VCaP (cell line): ENCODE measurements around the gene DSN1.

ENCODE experiments used
- H3K27ac ChIP-seq: fragments of 450-650 bp; 2 replicates; pipeline ENCODE4 v1.5.1; 2017
- TF ChIP-seq, protein P1 (sequence below): fragments of 450-650 bp; conservative IDR thresholded peaks from 2 replicates; pipeline ENCODE4 v1.5.1; 2017; ENCODE audit warnings: mild to moderate bottlenecking, moderate library complexity

DSN1 gene

DNA sequence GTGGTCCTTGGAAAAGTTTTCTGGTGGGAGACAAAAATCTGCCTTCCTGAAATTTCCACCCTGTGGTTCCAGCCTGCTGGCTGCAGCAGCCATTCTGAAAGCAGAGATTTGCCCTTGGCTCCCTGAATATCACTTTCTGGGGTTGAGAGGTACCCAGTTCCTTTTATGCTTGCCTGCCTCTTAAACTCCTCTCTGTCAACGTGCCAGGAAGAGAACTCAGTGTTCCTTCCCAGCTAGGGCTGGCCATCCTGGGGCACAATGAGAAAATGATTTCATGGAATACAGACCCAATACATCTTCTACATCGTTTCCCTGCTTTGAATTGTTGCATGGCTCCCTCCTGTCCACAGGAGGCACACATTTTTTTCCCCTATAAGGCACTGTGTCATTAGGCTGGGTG, 1.6 kb upstream of the DSN1 start:
- peak overlapping the region; percentile 97 for H3K27ac ChIP-seq
- TF ChIP-seq, protein P1, sequence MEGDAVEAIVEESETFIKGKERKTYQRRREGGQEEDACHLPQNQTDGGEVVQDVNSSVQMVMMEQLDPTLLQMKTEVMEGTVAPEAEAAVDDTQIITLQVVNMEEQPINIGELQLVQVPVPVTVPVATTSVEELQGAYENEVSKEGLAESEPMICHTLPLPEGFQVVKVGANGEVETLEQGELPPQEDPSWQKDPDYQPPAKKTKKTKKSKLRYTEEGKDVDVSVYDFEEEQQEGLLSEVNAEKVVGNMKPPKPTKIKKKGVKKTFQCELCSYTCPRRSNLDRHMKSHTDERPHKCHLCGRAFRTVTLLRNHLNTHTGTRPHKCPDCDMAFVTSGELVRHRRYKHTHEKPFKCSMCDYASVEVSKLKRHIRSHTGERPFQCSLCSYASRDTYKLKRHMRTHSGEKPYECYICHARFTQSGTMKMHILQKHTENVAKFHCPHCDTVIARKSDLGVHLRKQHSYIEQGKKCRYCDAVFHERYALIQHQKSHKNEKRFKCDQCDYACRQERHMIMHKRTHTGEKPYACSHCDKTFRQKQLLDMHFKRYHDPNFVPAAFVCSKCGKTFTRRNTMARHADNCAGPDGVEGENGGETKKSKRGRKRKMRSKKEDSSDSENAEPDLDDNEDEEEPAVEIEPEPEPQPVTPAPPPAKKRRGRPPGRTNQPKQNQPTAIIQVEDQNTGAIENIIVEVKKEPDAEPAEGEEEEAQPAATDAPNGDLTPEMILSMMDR = no peak

- TF ChIP-seq, protein P1 = no peak
- H3K27ac ChIP-seq = peak overlapping the region; percentile 97
Measured at GRCh38 chr20:36773107-36773596, 411 bp downstream of the DSN1 start.

DNA sequence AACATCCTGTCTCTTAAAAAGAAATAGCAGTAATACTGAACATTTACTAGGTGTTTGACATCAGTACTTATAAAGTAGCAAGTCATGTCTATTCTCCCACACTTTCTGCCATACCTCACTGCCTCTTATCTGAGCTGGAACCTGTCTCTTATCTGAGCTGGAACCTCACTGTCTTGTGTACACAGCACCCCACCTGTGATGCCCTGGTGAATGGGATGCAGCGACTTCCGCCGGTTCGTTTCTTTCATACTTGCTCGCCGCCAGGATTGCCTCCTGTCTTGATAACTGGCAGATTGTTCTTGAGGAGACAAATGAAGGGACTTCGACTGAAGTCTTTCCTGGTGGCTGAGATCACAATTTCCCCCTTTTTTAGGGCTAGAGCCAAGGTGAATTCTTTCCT, 2.9 kb downstream of the DSN1 start:
- peak overlapping the region; percentile 62 for H3K27ac ChIP-seq
- TF ChIP-seq, protein P1 = no peak

DNA sequence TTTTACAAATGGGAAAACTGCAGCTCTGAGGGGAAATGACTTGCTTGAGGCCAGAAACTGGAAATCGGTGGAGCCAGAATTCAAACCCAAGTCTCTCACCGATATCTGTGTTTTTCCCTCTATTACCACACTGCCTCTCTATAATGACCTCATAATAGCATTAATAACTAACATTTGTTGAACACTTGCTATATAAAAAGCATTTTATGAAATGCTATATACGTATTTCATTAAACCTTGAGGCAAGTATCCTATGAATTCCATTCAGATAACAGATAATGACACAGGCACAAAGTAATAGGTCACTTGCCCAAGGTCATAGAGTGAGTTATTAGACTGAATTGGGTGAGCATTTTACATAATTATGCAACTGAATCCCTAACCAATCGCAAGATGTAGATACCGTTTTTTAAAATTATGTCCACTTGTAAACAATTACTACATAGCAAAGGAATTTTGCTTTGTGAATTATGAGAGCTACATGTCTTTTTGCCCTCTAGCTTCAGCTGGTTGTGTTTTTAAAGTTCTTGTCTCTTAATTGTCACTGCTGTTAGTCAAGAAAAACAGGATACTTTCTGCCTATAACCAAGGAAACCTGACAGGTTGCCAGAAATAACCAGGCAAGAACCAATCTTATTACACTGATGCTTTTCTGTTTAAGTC, 4.7 kb downstream of the DSN1 start:
- TF ChIP-seq, protein P1 = no peak
- H3K27ac ChIP-seq = peak overlapping the region; percentile 62

DNA sequence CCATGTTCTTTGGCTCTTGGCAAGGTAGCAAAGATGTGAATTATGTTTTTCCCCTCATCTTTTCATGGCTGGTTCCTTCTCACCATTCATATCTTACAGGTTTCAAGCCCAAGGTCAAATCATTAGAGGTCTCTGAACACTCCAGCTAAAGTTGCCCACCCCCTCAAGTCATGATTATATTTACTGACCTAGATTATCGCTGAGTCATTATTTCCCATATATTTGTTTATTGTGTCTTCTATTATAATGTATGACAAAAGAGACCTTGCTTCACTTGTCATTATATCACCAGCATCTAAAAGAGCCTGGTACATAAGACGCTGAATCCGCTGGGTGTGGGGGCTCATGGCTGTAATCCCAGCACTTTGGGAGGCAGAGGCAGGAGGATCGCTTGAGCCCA, 12.4 kb downstream of the DSN1 start:
- no peak overlapping the region for H3K27ac ChIP-seq
- TF ChIP-seq, protein P1 = no peak

DNA sequence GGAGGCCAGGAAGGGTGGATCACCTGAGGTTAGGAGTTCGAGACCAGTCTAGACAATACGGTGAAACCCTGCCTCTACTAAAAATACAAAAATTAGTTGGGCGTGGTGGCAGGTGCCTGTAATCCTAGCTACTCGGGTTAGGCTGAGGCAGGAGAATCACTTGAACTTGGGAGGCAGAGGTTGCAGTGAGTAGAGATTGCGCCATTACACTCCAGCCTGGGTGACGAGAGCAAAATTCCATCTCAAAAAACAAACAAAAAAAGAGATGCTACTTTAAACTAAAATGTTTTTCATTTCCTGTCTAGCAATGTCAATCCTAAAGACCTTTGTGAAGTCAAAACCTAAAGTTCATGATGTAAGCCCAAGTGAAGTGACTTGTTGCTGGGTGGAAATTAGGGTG, 12.9 kb downstream of the DSN1 start:
- H3K27ac ChIP-seq = no peak overlapping the region
- TF ChIP-seq, protein P1 = no peak

DNA sequence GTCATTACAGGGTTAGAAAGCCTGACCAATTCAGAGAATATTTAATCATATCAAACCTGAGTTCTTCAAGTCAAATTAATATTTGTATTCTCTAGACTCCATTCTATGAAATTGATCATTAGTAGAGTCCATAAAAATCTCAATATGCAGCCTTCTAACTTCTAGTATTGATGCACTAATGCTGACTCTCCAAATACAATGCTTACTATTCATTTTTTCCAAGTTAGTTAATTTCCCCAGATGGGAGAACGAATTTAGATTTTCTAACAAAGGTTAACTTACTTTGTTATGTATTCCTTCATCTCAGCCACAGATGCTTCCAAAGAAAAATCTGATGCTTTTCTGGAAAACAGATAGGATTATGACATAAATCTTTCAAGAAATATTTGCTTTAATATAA, 15.3 kb downstream of the DSN1 start:
- H3K27ac ChIP-seq = no peak overlapping the region
- TF ChIP-seq, protein P1 = no peak
